HCT116 (cell line): Measurements from ENCODE around the gene SLC25A42.

Experiments used
- CEBPB ChIP-seq: IDR thresholded peaks from 2 replicates; pipeline ENCODE4 v1.6.1; 2012; ENCODE audit warnings: low read depth
- ELF1 ChIP-seq: IDR thresholded peaks from 2 replicates; pipeline ENCODE4 v1.6.1; 2012; ENCODE audit warnings: low read depth, borderline replicate concordance
- EZH2phosphoT487 ChIP-seq: fragments of 200-600 bp; IDR thresholded peaks from 2 replicates; pipeline ENCODE4 v1.6.1; 2018; ENCODE audit warnings: antibody characterized with exemption, borderline replicate concordance
- POLR2A ChIP-seq: IDR thresholded peaks from 2 replicates; pipeline ENCODE4 v1.7.0; 2011; ENCODE audit warnings: borderline replicate concordance; ENCODE audit not compliant: insufficient read depth, insufficient read length; ENCODE audit errors: extremely low read depth
- POLR2AphosphoS5 ChIP-seq: IDR thresholded peaks from 2 replicates; pipeline ENCODE4 v1.6.1; 2011; ENCODE audit warnings: mild to moderate bottlenecking, low read depth, low read length, moderate library complexity
- SIN3A ChIP-seq: IDR thresholded peaks from 2 replicates; pipeline ENCODE4 v1.6.1; 2012; ENCODE audit warnings: low read depth
- SRF ChIP-seq: IDR thresholded peaks from 2 replicates; pipeline ENCODE4 v1.6.1; 2012; ENCODE audit warnings: low read depth
- TCF7L2 ChIP-seq: IDR thresholded peaks from 2 replicates; pipeline ENCODE4 v1.7.0; 2011; ENCODE audit warnings: borderline replicate concordance, inconsistent platforms; ENCODE audit not compliant: insufficient read depth, insufficient read length; ENCODE audit errors: extremely low read depth
- YY1 ChIP-seq: IDR thresholded peaks from 2 replicates; pipeline ENCODE4 v1.6.1; 2011; ENCODE audit warnings: low read length, low read depth, moderate library complexity, mild to moderate bottlenecking; ENCODE audit not compliant: insufficient replicate concordance; ENCODE audit errors: extremely low read depth
- ZBTB33 ChIP-seq: IDR thresholded peaks from 2 replicates; pipeline ENCODE4 v1.6.1; 2011; ENCODE audit warnings: mild to moderate bottlenecking, low read length, moderate library complexity; ENCODE audit not compliant: insufficient replicate concordance; ENCODE audit errors: extremely low read depth
- TF ChIP-seq, protein P1 (sequence below), 3 experiments: fragments of 200-600 bp in 1 of 3; sonication (generic) in 1 of 3; IDR thresholded peaks in 2 of 3; conservative IDR thresholded peaks in 1 of 3; 2 replicates each; pipeline ENCODE4 v1.5.1; 2012 to 2017; ENCODE audit warnings: low read depth in 2 of 3, low read length in 2 of 3, antibody characterized with exemption in 1 of 3, borderline replicate concordance in 1 of 3, control low read depth in 1 of 3, mild to moderate bottlenecking in 1 of 3, mixed read lengths in 1 of 3, mixed run types in 1 of 3, moderate library complexity in 1 of 3; ENCODE audit not compliant: insufficient read depth in 1 of 3

- TF ChIP-seq EZH2phosphoT487: no peak
- TF ChIP-seq POLR2A: no peak
- TF ChIP-seq, protein P1, sequence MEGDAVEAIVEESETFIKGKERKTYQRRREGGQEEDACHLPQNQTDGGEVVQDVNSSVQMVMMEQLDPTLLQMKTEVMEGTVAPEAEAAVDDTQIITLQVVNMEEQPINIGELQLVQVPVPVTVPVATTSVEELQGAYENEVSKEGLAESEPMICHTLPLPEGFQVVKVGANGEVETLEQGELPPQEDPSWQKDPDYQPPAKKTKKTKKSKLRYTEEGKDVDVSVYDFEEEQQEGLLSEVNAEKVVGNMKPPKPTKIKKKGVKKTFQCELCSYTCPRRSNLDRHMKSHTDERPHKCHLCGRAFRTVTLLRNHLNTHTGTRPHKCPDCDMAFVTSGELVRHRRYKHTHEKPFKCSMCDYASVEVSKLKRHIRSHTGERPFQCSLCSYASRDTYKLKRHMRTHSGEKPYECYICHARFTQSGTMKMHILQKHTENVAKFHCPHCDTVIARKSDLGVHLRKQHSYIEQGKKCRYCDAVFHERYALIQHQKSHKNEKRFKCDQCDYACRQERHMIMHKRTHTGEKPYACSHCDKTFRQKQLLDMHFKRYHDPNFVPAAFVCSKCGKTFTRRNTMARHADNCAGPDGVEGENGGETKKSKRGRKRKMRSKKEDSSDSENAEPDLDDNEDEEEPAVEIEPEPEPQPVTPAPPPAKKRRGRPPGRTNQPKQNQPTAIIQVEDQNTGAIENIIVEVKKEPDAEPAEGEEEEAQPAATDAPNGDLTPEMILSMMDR (IDR thresholded peaks at IDR 0.05 in 2 of 3, conservative IDR thresholded peaks at IDR 0.05 in 1 of 3; ENCODE audit: borderline replicate concordance in 1 of 3, insufficient read depth in 1 of 3, low read depth in 2 of 3, low read length in 2 of 3): no peak
- TF ChIP-seq POLR2AphosphoS5: no peak
- no peak for TF ChIP-seq TCF7L2
- no peak for TF ChIP-seq SRF
- no peak for TF ChIP-seq SIN3A
- no peak for TF ChIP-seq YY1
- TF ChIP-seq CEBPB: no peak
- TF ChIP-seq ELF1: no peak
- no peak for TF ChIP-seq ZBTB33
These were observed 62.3 kb downstream of the SLC25A42 start for GRCh38 chr19:19126102-19126501.
